WTC11 (cell line): ENCODE measurements around the gene MMP24OS. TPM values are rescaled to one million over a fixed set of nuclear protein-coding genes. Genes with fewer than 3 reads are reported as not detected.

Experiments
- ATAC-seq: fragments of 200-7000 bp; cut with Tn5 transposase; 2 replicates; pipeline ENCODE4 v1.10.0; 2021; ENCODE audit warnings: mild to moderate bottlenecking, moderate library complexity
- CTCF ChIA-PET: fragments of 300-600 bp; sonication (Branson Sonifier 250); formaldehyde crosslinking; loops from one replicate; lab custom pipeline; 2021; ENCODE audit warnings: antibody characterized with exemption; lab: Charles Lee
- POLR2A ChIA-PET: fragments of 350-600 bp; sonication (Branson Sonifier 250); formaldehyde crosslinking; loops from one replicate; lab custom pipeline; 2021; ENCODE audit warnings: antibody characterized with exemption; lab: Charles Lee
- DNase-seq: peaks from one replicate; pipeline ENCODE4 v3.0.0; 2021; ENCODE audit warnings: low spot score
- H3K27ac Mint-ChIP-seq: 2 replicates; pipeline ENCODE4 v1.8.0; 2021; ENCODE audit warnings: mixed read lengths
- H3K27me3 Mint-ChIP-seq: 2 replicates; pipeline ENCODE4 v1.8.0; 2021; ENCODE audit warnings: low read depth, mild to moderate bottlenecking, moderate library complexity, mixed read lengths
- H3K36me3 Mint-ChIP-seq: 2 replicates; pipeline ENCODE4 v1.8.0; 2021; ENCODE audit warnings: mixed read lengths
- H3K4me1 Mint-ChIP-seq: 2 replicates; pipeline ENCODE4 v1.8.0; 2022; ENCODE audit warnings: mixed read lengths
- H3K4me3 Mint-ChIP-seq: 2 replicates; pipeline ENCODE4 v1.8.0; 2021; ENCODE audit warnings: mild to moderate bottlenecking, moderate library complexity, mixed read lengths
- H3K9me3 Mint-ChIP-seq: 2 replicates; pipeline ENCODE4 v1.8.0; 2021; ENCODE audit warnings: mixed read lengths
- AR ChIP-seq: fragments of 250-450 bp; sonication (Bioruptor Pico); IDR thresholded peaks from 2 replicates; pipeline ENCODE4 v1.9.0; 2021; ENCODE audit warnings: mild to moderate bottlenecking
- E2F1 ChIP-seq: sonication (generic); formaldehyde crosslinking; IDR thresholded peaks from 2 replicates; pipeline ENCODE4 v1.8.0; 2022; ENCODE audit warnings: mild to moderate bottlenecking, missing genetic modification reagents
- E2F4 ChIP-seq: sonication (generic); formaldehyde crosslinking; IDR thresholded peaks from 2 replicates; pipeline ENCODE4 v1.8.1; 2022; ENCODE audit warnings: low read depth, mild to moderate bottlenecking, moderate library complexity, missing genetic modification reagents, borderline replicate concordance
- GABPB1 ChIP-seq: sonication (generic); formaldehyde crosslinking; IDR thresholded peaks from 2 replicates; pipeline ENCODE4 v1.8.1; 2023; ENCODE audit warnings: mild to moderate bottlenecking, missing genetic modification reagents
- GRHL2 ChIP-seq: fragments of 250-450 bp; sonication (Bioruptor Pico); IDR thresholded peaks from 2 replicates; pipeline ENCODE4 v1.8.0; 2022; ENCODE audit warnings: mild to moderate bottlenecking, moderate library complexity; ENCODE audit not compliant: insufficient replicate concordance, severe bottlenecking
- HMGXB4 ChIP-seq: sonication (generic); formaldehyde crosslinking; IDR thresholded peaks from 2 replicates; pipeline ENCODE4 v1.8.1; 2023; ENCODE audit warnings: mild to moderate bottlenecking, moderate library complexity, missing genetic modification reagents
- IRF1 ChIP-seq: sonication (generic); formaldehyde crosslinking; IDR thresholded peaks from 2 replicates; pipeline ENCODE4 v1.8.0; 2023; ENCODE audit warnings: missing genetic modification reagents
- NFATC4 ChIP-seq: fragments of 250-450 bp; sonication (Bioruptor Pico); IDR thresholded peaks from 2 replicates; pipeline ENCODE4 v1.9.0; 2021; ENCODE audit warnings: mild to moderate bottlenecking
- NFE2L1 ChIP-seq: sonication (generic); formaldehyde crosslinking; IDR thresholded peaks from 2 replicates; pipeline ENCODE4 v1.8.1; 2023; ENCODE audit warnings: missing genetic modification reagents
- NR1H2 ChIP-seq: sonication (generic); formaldehyde crosslinking; IDR thresholded peaks from 2 replicates; pipeline ENCODE4 v1.9.0; 2021; ENCODE audit warnings: mild to moderate bottlenecking, moderate library complexity, missing genetic modification reagents
- NR2C2 ChIP-seq: sonication (generic); formaldehyde crosslinking; IDR thresholded peaks from 2 replicates; pipeline ENCODE4 v1.8.0; 2022; ENCODE audit warnings: mild to moderate bottlenecking, missing genetic modification reagents
- NR3C1 ChIP-seq: sonication (generic); formaldehyde crosslinking; conservative IDR thresholded peaks from 2 replicates; pipeline ENCODE4 v1.8.1; 2023; ENCODE audit warnings: low read depth, mild to moderate bottlenecking, missing genetic modification reagents
- PREB ChIP-seq: sonication (generic); formaldehyde crosslinking; IDR thresholded peaks from 2 replicates; pipeline ENCODE4 v1.8.1; 2022; ENCODE audit warnings: mild to moderate bottlenecking, missing genetic modification reagents, moderate library complexity, borderline replicate concordance
- PRRX2 ChIP-seq: fragments of 250-450 bp; sonication (Bioruptor Pico); IDR thresholded peaks from 2 replicates; pipeline ENCODE4 v1.8.0; 2021; ENCODE audit warnings: mild to moderate bottlenecking
- STAT6 ChIP-seq: sonication (generic); formaldehyde crosslinking; conservative IDR thresholded peaks from 2 replicates; pipeline ENCODE4 v1.8.1; 2023; ENCODE audit warnings: mild to moderate bottlenecking, low read depth, missing genetic modification reagents, moderate library complexity
- TCF7 ChIP-seq: sonication (generic); formaldehyde crosslinking; IDR thresholded peaks from 2 replicates; pipeline ENCODE4 v1.8.0; 2022; ENCODE audit warnings: mild to moderate bottlenecking, low read depth, missing genetic modification reagents, moderate library complexity
- TEAD1 ChIP-seq: sonication (generic); formaldehyde crosslinking; IDR thresholded peaks from 2 replicates; pipeline ENCODE4 v1.8.0; 2022; ENCODE audit warnings: mild to moderate bottlenecking, missing genetic modification reagents
- USF1 ChIP-seq: sonication (generic); formaldehyde crosslinking; IDR thresholded peaks from 2 replicates; pipeline ENCODE4 v1.8.0; 2022; ENCODE audit warnings: mild to moderate bottlenecking, missing genetic modification reagents
- ZNF232 ChIP-seq: sonication (generic); formaldehyde crosslinking; IDR thresholded peaks from 2 replicates; pipeline ENCODE4 v1.8.0; 2022; ENCODE audit warnings: mild to moderate bottlenecking, missing genetic modification reagents
- ZNF281 ChIP-seq: sonication (generic); formaldehyde crosslinking; IDR thresholded peaks from 2 replicates; pipeline ENCODE4 v1.8.0; 2023; ENCODE audit warnings: mild to moderate bottlenecking, missing genetic modification reagents
- total RNA-seq: library from RNA; stranded (reverse); gene quantifications from 3 replicates; pipeline ENCODE4 v1.2.3, GENCODE V29; 2021

MMP24OS gene
- total RNA-seq, 1 experiment from 2014 or later: 50.6 TPM

- TF ChIP-seq PREB (CRISPR knock-in tag) (no peak), NR3C1 (CRISPR knock-in tag) (no peak), NR1H2 (CRISPR knock-in tag) (no peak), TCF7 (no peak), GRHL2 (no peak), PRRX2 (CRISPR knock-in tag) (no peak), NR2C2 (CRISPR knock-in tag) (no peak), STAT6 (CRISPR knock-in tag) (no peak), AR (CRISPR knock-in tag) (no peak), IRF1 (no peak), NFATC4 (CRISPR knock-in tag) (no peak), GABPB1 (CRISPR knock-in tag) (no peak)
Observed at GRCh38 chr20:35297155-35297554, 19.2 kb upstream of the MMP24OS start (continued).

GRCh38 chr20:35296101-35296554 is 18.2 kb upstream of the MMP24OS start:
- CTCF ChIA-PET: interaction anchor here (1.0 to 4.6 kb wide), 4 partner anchors 11 to 200 kb away, joined by 3 to 25 read pairs (median 7); no protein-coding TSS in a partner anchor
- no peak overlapping the region for H3K27ac Mint-ChIP-seq
- no peaks in the 10 kb centered on the region for H3K36me3 Mint-ChIP-seq
- DNase-seq: no peak
- POLR2A ChIA-PET: no interaction called here
- no peak overlapping the region for H3K4me3 Mint-ChIP-seq
- peaks cover 5% of the 10 kb centered on the region; the same call in 1 of the 2 replicates for H3K4me1 Mint-ChIP-seq
- peaks cover 4% of the 10 kb centered on the region for H3K27me3 Mint-ChIP-seq
- peak; percentile 38 for ATAC-seq
- no peaks in the 10 kb centered on the region for H3K9me3 Mint-ChIP-seq
- TF ChIP-seq ZNF232 (CRISPR knock-in tag) (no peak), HMGXB4 (CRISPR knock-in tag) (no peak), ZNF281 (CRISPR knock-in tag) (no peak), E2F4 (CRISPR knock-in tag) (no peak), E2F1 (no peak), USF1 (CRISPR knock-in tag) (no peak), NFE2L1 (no peak), TEAD1 (CRISPR knock-in tag) (no peak), GABPB1 (CRISPR knock-in tag) (no peak)
